ENCODE data around the gene TBK1.

GRCh38 chr12:64451687-64452558 lies at the start of gene TBK1:
- TF ChIP-seq, protein P1, sequence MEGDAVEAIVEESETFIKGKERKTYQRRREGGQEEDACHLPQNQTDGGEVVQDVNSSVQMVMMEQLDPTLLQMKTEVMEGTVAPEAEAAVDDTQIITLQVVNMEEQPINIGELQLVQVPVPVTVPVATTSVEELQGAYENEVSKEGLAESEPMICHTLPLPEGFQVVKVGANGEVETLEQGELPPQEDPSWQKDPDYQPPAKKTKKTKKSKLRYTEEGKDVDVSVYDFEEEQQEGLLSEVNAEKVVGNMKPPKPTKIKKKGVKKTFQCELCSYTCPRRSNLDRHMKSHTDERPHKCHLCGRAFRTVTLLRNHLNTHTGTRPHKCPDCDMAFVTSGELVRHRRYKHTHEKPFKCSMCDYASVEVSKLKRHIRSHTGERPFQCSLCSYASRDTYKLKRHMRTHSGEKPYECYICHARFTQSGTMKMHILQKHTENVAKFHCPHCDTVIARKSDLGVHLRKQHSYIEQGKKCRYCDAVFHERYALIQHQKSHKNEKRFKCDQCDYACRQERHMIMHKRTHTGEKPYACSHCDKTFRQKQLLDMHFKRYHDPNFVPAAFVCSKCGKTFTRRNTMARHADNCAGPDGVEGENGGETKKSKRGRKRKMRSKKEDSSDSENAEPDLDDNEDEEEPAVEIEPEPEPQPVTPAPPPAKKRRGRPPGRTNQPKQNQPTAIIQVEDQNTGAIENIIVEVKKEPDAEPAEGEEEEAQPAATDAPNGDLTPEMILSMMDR (IDR thresholded peaks at IDR 0.05; ENCODE audit: low read depth, low read length): no peak
- TF ChIP-seq MAX (IDR thresholded peaks at IDR 0.05; ENCODE audit: low read depth, low read length): peak; percentile 97

Data from NB4 (cell line).